Esophagus muscularis mucosa (tissue), 3 donors: ENCODE results near the gene HHIP.

Source experiments
- CTCF ChIP-seq, 3 experiments: fragments of 200-600 bp in 2 of 3; fragments of 450-650 bp in 1 of 3; sonication (generic) in 2 of 3; IDR thresholded peaks; one replicate each; pipeline ENCODE4 v1.5.1; 2017 to 2019; ENCODE audit warnings: antibody characterized with exemption in 3 of 3, mild to moderate bottlenecking in 2 of 3, moderate library complexity in 1 of 3
- EP300 ChIP-seq: sonication (generic); formaldehyde crosslinking; IDR thresholded peaks from one replicate; pipeline ENCODE4 v1.6.1; 2017; ENCODE audit warnings: antibody characterized with exemption

- TF ChIP-seq CTCF (IDR thresholded peaks at IDR 0.05) (no peak), EP300 (no peak)
Observed at GRCh38 chr4:144670776-144671175, 24.8 kb downstream of the HHIP start.
